Measurements from ENCODE around the gene TEX51. TPM values are rescaled to one million over a fixed set of nuclear protein-coding genes. Genes with fewer than 3 reads are reported as not detected.

Gene TEX51
- total RNA-seq, 1 donor from 2014 or later: not detected

GRCh38 chr2:126851756-126852155, 46.9 kb upstream of the TEX51 start:
- Mint-ChIP-seq H3K36me3 (ENCODE audit: low read depth, unreplicated experiment) (no peaks in the 10 kb centered on the region), H3K9me3 (ENCODE audit: unreplicated experiment) (peaks cover 8% of the 10 kb centered on the region), H3K27ac (ENCODE audit: unreplicated experiment) (no peak overlapping the region), H3K4me1 (ENCODE audit: unreplicated experiment) (peaks cover 15% of the 10 kb centered on the region), H3K27me3 (ENCODE audit: unreplicated experiment) (peaks cover 16% of the 10 kb centered on the region), H3K4me3 (ENCODE audit: unreplicated experiment) (no peak overlapping the region)
- DNase-seq (ENCODE audit: low spot score): no peak
- no peak for TF ChIP-seq CTCF (IDR thresholded peaks at IDR 0.05; ENCODE audit: unreplicated experiment)

DNA sequence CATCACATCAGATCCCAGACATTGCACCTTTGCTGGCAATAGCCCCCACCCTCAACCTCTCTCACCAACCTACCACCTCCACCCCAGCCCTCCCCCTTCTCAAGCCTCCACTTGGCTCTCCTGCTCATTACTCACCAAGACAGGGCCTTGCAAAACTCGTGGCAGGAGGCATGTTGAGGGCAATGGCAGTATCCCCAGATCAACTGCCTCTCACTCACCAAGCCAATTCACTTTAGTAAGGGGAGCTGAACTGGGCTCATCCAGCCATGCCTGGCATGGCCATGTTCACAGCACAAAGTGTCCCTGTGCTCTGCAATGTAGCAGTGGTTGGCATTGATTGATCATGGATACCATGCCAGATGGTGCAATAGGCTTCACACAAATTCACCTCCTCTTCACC, 46.3 kb upstream of the TEX51 start:
- no peak for DNase-seq (ENCODE audit: low spot score)
- H3K27me3 Mint-ChIP-seq (ENCODE audit: unreplicated experiment): peaks cover 16% of the 10 kb centered on the region
- no peaks in the 10 kb centered on the region for H3K36me3 Mint-ChIP-seq (ENCODE audit: low read depth, unreplicated experiment)
- peaks cover 8% of the 10 kb centered on the region for H3K9me3 Mint-ChIP-seq (ENCODE audit: unreplicated experiment)
- no peak overlapping the region for H3K4me3 Mint-ChIP-seq (ENCODE audit: unreplicated experiment)
- TF ChIP-seq CTCF (IDR thresholded peaks at IDR 0.05; ENCODE audit: unreplicated experiment): no peak
- H3K27ac Mint-ChIP-seq (ENCODE audit: unreplicated experiment): no peak overlapping the region
- peaks cover 11% of the 10 kb centered on the region for H3K4me1 Mint-ChIP-seq (ENCODE audit: unreplicated experiment)

- Mint-ChIP-seq H3K27me3 (ENCODE audit: unreplicated experiment) (peaks cover 13% of the 10 kb centered on the region), H3K36me3 (ENCODE audit: low read depth, unreplicated experiment) (no peaks in the 10 kb centered on the region), H3K9me3 (ENCODE audit: unreplicated experiment) (peaks cover 8% of the 10 kb centered on the region), H3K4me1 (ENCODE audit: unreplicated experiment) (peaks cover 11% of the 10 kb centered on the region), H3K27ac (ENCODE audit: unreplicated experiment) (no peak overlapping the region), H3K4me3 (ENCODE audit: unreplicated experiment) (no peak overlapping the region)
- TF ChIP-seq CTCF (IDR thresholded peaks at IDR 0.05; ENCODE audit: unreplicated experiment): no peak
- no peak for DNase-seq (ENCODE audit: low spot score)
Observed at GRCh38 chr2:126855606-126856005, 43.1 kb upstream of the TEX51 start.

DNA sequence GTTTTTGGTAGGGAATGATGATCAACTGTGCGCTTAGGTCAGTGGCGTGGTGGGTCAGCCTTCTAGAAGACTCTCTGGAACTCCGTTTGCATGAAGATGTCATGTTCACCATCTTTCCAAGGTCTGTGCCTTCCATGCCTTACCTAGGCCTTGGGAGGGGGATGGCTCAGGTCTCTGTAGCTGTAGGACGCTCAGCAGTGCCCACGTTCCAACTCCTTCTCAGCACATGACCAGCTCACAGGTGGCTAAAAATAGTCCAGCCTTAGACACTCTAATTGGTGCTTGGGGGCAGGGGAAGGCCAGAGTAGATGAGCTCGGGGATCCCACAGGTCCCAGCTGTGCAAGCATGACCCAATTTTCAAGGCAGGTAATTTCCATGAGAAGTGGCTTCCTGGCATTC, 42.3 kb upstream of the TEX51 start:
- no peak for DNase-seq (ENCODE audit: low spot score)
- H3K36me3 Mint-ChIP-seq (ENCODE audit: low read depth, unreplicated experiment): no peaks in the 10 kb centered on the region
- no peak for TF ChIP-seq CTCF (IDR thresholded peaks at IDR 0.05; ENCODE audit: unreplicated experiment)
- H3K4me1 Mint-ChIP-seq (ENCODE audit: unreplicated experiment): peaks cover 11% of the 10 kb centered on the region
- H3K4me3 Mint-ChIP-seq (ENCODE audit: unreplicated experiment): no peak overlapping the region
- peaks cover 13% of the 10 kb centered on the region for H3K27me3 Mint-ChIP-seq (ENCODE audit: unreplicated experiment)
- H3K9me3 Mint-ChIP-seq (ENCODE audit: unreplicated experiment): peaks cover 8% of the 10 kb centered on the region
- no peak overlapping the region for H3K27ac Mint-ChIP-seq (ENCODE audit: unreplicated experiment)

DNA sequence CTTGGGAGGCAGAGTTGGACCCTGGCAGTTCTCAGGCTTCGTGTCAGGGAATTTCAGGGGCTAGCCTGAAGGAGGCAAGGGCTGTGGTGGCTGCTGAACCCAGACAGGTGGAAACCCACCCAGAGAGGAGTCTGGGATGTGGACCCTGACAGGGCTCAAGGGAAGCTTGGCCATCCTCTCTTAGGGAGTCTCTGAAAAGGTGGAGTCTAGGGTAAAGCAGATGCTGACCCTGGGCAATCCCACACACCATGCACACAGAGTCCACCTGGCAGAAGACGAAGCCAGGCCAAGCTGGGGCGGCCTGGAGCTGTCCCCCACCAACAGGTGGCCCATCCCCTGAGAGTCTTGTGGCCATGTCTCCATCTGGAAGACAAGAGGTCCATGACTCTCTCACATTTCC, 41.2 kb upstream of the TEX51 start:
- H3K9me3 Mint-ChIP-seq (ENCODE audit: unreplicated experiment): peaks cover 5% of the 10 kb centered on the region
- H3K36me3 Mint-ChIP-seq (ENCODE audit: low read depth, unreplicated experiment): no peaks in the 10 kb centered on the region
- H3K4me1 Mint-ChIP-seq (ENCODE audit: unreplicated experiment): peaks cover 11% of the 10 kb centered on the region
- H3K27me3 Mint-ChIP-seq (ENCODE audit: unreplicated experiment): peaks cover 10% of the 10 kb centered on the region
- TF ChIP-seq CTCF (IDR thresholded peaks at IDR 0.05; ENCODE audit: unreplicated experiment): no peak
- no peak overlapping the region for H3K27ac Mint-ChIP-seq (ENCODE audit: unreplicated experiment)
- no peak for DNase-seq (ENCODE audit: low spot score)
- H3K4me3 Mint-ChIP-seq (ENCODE audit: unreplicated experiment): no peak overlapping the region

Data from endothelial cell (in vitro differentiated cells).